Stimulated activated naive CD8-positive, alpha-beta T cell treated with anti-CD3 and anti-CD28 coated beads, Interleukin-15, Interleukin-2, amounts not matched to agents 100 U/mL and 50 U/mL, for 24 hours (primary cell): ENCODE data around the gene TBC1D16.

Source experiments
- ATAC-seq: fragments of 150-1000 bp; cut with Tn5 transposase; one replicate; pipeline ENCODE4 v1.10.0; 2021
- DNase-seq: peaks from one replicate; pipeline ENCODE4 v3.0.0; 2021

TBC1D16 gene

GRCh38 chr17:79927688-79928501 is 107.8 kb downstream of the TBC1D16 start:
- no peak for DNase-seq
- ATAC-seq: no peak

GRCh38 chr17:79927136-79927661 is 108.5 kb downstream of the TBC1D16 start:
- ATAC-seq (no peak), DNase-seq (no peak)

GRCh38 chr17:79926605-79927135 is 109.0 kb downstream of the TBC1D16 start:
- DNase-seq (no peak), ATAC-seq (no peak)

- DNase-seq: no peak
- no peak for ATAC-seq
Observed at GRCh38 chr17:79926142-79926604, 109.5 kb downstream of the TBC1D16 start.

GRCh38 chr17:79925242-79925957 is 110.3 kb downstream of the TBC1D16 start:
- DNase-seq (no peak), ATAC-seq (no peak)

- DNase-seq: no peak
Observed at GRCh38 chr17:79924639-79924976, 111.1 kb downstream of the TBC1D16 start.

GRCh38 chr17:79923974-79924638 is 111.6 kb downstream of the TBC1D16 start:
- DNase-seq (peak; percentile 67), ATAC-seq (peak; percentile 30)

More at GRCh38 chr17:79924639-79924976, 111.1 kb downstream of the TBC1D16 start:
- ATAC-seq: no peak

GRCh38 chr17:79922798-79923197 is 112.9 kb downstream of the TBC1D16 start:
- no peak for DNase-seq
- no peak for ATAC-seq

- DNase-seq (no peak), ATAC-seq (no peak)
Observed at GRCh38 chr17:79922116-79922601, 113.5 kb downstream of the TBC1D16 start.

GRCh38 chr17:79921411-79922115 is 114.1 kb downstream of the TBC1D16 start:
- DNase-seq: no peak
- ATAC-seq: peak; percentile 28

GRCh38 chr17:79920751-79921410 is 114.8 kb downstream of the TBC1D16 start:
- ATAC-seq (no peak), DNase-seq (no peak)

- DNase-seq (no peak), ATAC-seq (no peak)
Observed at GRCh38 chr17:79919862-79920720, 115.6 kb downstream of the TBC1D16 start.

GRCh38 chr17:79919164-79919585 is 116.5 kb downstream of the TBC1D16 start:
- no peak for ATAC-seq

GRCh38 chr17:79918581-79919163 is 117.0 kb downstream of the TBC1D16 start:
- DNase-seq (no peak), ATAC-seq (no peak)

More at GRCh38 chr17:79919164-79919585, 116.5 kb downstream of the TBC1D16 start:
- DNase-seq: no peak

- no peak for DNase-seq
- ATAC-seq: no peak
Observed at GRCh38 chr17:79917902-79918484, 117.7 kb downstream of the TBC1D16 start.

GRCh38 chr17:79916991-79917901 is 118.4 kb downstream of the TBC1D16 start:
- DNase-seq (no peak), ATAC-seq (no peak)

- DNase-seq (no peak), ATAC-seq (no peak)
Observed at GRCh38 chr17:79916506-79916905, 119.2 kb downstream of the TBC1D16 start.

- no peak for ATAC-seq
- no peak for DNase-seq
Observed at GRCh38 chr17:79915850-79916430, 119.7 kb downstream of the TBC1D16 start.
